ENCODE results near the gene NCOA5.
"Not testable (repeated sequence)": the region's sequence is repeated elsewhere in the genome, so short reads cannot be mapped to it uniquely, and the experiment has no call there.

The NCOA5 gene

DNA sequence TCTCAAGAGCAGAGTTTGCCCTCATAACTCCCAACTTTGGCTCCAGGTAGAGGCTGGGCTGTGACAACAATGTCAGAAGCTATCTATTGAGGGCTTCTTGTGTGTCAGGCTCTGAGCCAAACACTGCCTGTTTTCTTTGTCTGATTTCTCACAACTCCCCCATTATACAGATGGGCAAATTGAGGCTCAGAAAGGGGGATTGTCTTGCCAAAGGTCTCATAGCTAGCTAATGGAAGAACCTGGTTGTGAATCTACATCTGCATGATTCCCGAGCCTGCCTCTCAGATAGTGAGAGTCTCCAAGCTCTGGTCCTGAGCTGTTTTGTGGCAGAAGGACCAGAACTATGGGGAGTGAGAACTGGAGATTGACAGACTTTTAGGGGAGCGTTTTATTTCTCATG is 29.8 kb upstream of the NCOA5 start:
- no peak for DNase-seq

GRCh38 chr20:46119028-46119546 is 29.3 kb upstream of the NCOA5 start:
- DNase-seq = no peak

DNA sequence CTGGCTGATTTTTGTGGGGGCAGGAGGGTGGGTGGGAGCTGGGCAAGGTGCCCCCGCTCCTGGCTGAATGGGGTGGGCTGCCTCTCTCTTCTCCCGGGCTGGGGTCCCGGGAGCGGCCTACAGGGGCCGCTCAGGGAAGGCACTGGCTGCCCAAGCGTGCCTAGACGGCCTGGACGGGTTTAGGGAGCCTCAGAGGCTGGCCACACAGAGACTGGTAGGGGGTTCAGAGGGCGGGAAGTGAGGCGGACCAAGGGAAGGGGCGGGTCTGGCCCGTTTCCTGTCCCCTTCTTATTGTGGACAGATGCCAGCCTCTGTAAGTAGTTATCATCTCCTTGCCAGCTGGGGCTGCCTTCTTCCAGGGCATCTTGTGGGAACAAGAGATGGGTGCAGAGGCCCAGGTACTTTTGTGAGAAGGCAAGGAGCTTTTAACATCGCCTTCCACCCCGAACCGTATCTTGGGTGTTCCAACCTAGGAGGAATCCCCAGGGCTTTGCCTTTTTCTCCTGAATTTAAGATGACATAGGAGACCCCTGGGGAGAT is 28.8 kb upstream of the NCOA5 start:
- DNase-seq = no peak

DNA sequence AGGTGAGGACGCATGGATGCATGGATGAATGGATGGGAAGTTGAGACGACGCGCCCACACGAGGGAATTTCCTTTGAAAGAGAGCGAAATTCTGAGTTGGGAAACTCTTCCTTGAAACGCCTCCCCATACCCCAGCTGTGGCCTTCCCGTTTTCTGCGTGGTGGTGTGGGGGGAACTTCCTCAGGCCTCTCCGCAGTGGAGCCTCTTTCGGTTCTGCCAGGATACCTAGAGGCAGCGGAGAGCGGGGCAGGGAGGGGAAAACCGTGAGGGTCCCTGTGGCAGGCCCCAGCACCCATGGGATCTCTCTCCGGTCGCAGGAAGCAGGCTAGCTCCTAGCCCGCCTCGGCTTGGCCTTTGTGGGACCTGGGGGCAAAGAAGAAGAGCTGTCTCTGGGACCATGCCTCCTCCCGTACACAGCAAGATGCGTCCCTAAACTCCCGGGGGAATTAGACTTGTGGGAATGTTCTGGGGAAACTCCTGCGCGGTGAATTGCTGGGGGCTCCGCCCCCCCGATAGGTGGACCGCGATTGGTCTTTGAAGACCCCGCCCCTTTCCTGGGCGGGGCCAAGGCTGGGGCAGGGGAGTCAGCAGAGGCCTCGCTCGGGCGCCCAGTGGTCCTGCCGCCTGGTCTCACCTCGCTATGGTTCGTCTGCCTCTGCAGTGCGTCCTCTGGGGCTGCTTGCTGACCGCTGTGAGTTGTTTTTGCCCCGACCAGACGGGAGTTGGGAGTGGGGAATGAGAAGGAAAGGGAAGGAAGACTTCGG is 28.1 kb upstream of the NCOA5 start, which contains the start of gene CD40:
Gene CD40 (plus strand): TSS at position 611 of the 764 bp plus-strand sequence. CDS start 30 bp downstream, at position 641.
- no peak for DNase-seq

GRCh38 chr20:46114449-46114848 is 24.7 kb upstream of the NCOA5 start:
- DNase-seq = no peak

DNA sequence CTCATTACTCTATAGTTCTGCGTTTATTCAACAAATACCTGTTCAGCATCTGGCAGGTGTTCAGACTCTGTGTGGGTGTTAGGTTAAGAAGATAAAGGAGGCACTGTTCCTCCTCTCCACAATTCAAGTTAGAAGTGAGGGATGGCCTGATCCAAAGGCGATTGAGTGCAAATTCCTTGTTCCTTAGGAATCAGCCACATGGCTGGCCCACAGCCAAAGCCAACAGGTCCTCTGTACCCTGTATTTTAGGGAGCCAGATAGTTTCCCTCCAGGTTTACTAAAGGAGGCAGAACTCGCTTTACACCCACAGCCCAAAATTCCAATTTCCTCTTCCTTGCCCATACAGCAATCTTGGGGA is 23.3 kb upstream of the NCOA5 start:
- no peak for DNase-seq

GRCh38 chr20:46112430-46113112 is 22.8 kb upstream of the NCOA5 start:
- DNase-seq = no peak

DNA sequence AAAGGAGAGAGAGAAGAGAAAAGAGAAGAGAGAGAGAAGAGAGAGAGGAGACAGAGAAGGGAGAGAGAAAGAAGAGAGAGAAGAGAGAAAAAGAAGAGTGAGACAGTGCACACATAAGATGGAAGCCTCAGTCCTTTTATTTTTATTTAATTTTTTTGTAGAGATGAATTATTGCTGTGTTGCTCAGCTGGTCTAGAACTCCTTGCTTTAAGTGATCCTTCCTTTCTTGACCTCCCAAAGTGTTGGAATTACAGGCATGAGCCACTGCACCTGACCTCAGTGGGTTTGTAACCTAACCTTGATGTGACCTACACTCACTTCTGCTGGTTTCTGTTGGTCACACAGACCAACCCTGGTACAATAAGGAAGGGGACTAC is 22.1 kb upstream of the NCOA5 start:
- DNase-seq = no peak

GRCh38 chr20:46111028-46111835 is 21.5 kb upstream of the NCOA5 start:
- DNase-seq = no peak

GRCh38 chr20:46108976-46109375 is 19.2 kb upstream of the NCOA5 start:
- DNase-seq = no peak

DNA sequence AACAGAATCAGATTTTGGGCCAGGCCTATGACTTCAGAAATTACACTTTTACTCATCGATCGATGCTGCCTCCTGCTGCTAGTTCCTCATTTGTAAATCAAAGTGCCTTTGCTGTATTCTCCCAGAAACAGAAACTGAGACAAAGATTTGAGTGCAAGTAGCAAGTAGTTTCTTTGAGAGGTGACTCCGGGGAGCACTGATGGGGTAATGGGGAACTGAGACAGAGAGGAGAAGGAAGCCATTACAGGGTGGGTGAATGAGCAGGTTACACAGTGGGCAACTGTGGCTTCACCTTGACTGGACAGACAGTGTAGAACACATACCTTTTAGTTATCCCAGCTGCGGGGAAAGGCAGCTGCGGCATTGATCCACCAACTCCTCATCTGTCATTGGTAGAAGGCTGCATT is 18.7 kb upstream of the NCOA5 start:
- no peak for DNase-seq

DNA sequence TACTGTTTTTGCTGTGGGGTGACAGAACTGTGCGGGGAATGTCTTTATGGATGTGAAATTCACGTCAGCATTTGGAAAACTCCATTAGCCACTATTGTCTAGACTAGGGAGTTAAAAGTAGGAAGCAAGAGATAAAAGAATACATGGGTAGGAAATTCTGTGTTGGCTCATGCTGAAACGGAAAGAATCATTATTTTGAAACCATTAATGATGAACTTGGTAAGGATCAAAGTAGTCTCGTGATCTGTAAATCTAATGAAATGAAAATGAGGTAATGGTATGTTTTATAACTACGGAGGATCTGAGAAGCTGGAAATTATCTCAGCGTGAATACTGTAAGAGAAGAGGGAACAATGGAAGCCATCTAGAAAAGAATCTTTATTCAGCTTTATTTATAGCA is 17.3 kb upstream of the NCOA5 start:
- no peak for DNase-seq

DNA sequence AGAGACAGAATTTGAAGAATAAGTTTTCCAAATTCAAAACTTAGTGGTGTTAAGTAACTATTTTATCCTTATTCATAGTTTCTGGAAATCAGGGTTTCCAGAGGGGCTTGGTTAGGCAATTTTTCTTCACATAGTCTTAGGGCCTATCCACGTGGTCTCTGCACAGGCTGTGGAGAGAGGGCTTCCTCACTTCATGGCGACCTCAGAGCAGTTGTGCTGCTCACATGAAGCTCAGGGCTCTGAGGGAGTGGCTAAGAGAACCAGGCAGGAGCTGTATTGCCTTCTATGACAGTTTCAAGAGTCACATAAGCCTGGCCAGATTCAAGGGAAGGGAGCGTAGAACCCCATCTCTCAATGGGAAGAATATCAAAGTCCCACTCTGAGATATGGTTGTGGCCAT is 14.5 kb upstream of the NCOA5 start:
- DNase-seq = no peak

GRCh38 chr20:46102940-46103339 is 13.2 kb upstream of the NCOA5 start:
- no peak for DNase-seq

GRCh38 chr20:46101957-46102356 is 12.2 kb upstream of the NCOA5 start:
- no peak for DNase-seq

DNA sequence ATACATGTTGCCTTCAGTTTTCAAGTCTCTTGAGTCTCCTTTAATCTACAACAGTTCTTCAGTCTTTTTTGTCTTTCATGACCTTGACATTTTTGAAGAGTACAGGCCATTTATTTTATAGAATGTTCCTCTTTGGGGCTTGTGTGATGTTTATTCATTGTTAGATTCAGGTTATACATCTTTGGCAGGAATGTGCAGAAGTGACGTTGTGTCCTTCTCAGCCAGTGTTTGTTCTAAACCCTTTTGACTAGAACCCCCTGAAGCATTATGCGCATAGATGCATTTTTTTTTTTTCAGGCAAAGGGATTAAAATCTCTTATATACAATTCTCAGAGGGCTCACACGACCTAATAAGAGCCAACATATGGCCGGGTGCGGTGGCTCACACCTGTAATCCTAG is 11.2 kb upstream of the NCOA5 start:
- no peak for DNase-seq

GRCh38 chr20:46100444-46100843 is 10.7 kb upstream of the NCOA5 start:
- DNase-seq = not testable (repeated sequence)

GRCh38 chr20:46099491-46100287 is 9.9 kb upstream of the NCOA5 start:
- no peak for DNase-seq

GRCh38 chr20:46093531-46093930 is 3.8 kb upstream of the NCOA5 start:
- no peak for DNase-seq

DNA sequence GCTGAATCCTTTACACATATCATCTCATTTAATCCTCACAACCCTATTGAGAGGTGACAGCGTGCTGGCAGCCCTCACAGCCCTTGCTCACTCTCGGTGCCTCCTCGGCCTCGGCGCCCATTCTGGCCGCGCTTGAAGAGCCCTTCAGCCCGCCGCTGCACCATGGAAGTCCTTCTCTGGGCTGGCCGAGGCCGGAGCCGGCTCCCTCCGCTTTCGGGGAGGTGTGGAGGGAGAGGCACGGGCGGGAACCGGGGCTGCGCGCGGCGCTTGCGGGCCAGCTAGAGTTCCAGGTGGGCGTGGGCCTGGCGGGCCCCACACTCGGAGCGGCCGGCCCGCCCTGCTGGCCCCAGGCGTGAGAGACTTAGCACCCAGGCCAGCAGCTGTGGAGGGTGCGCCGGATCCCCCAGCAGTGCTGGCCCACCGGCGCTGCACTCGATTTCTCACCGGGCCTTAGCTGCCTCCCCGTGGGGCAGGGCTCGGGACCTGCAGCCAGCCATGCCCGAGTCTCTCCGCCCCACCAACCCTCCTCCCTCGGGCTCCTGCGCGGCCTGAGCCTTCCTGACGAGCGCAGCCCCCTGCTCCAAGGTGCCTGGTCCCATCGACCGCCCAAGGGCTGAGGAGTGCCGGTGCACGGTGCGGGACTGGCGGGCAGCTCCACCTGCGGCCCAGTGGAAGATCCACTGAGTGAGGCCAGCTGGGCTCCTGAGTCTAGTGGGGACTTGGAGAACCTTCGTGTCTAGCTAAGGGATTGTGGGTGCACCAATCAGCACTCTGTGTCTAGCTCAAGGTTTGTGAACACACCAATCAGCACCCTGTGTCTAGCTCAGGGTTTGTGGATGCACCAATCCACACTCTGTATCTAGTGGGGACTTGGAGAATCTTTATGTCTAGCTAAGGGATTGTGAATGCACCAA is 2.1 kb upstream of the NCOA5 start:
- not testable (repeated sequence) for DNase-seq

GRCh38 chr20:46089167-46089416 is 670 bp downstream of the NCOA5 start:
- DNase-seq = no peak

All from NCI-H187 (cell line).